Breast epithelium (tissue), 3 donors: ENCODE measurements around the gene NHLRC4.

ENCODE experiments used
- POLR2A ChIP-seq: fragments of 450-650 bp; IDR thresholded peaks from one replicate; pipeline ENCODE4 v1.6.1; 2016; ENCODE audit warnings: antibody characterized with exemption, mild to moderate bottlenecking, moderate library complexity
- POLR2AphosphoS5 ChIP-seq, 3 donors: sonication (generic); formaldehyde crosslinking; IDR thresholded peaks; one replicate each; pipeline ENCODE4 v1.6.1; 2017; ENCODE audit warnings: antibody characterized with exemption in 3 of 3
- TF ChIP-seq, protein P1 (sequence below), 3 donors: fragments of 450-650 bp; IDR thresholded peaks; one replicate each; pipeline ENCODE4 v1.5.1; 2016 to 2017; ENCODE audit warnings: antibody characterized with exemption in 3 of 3, mild to moderate bottlenecking in 3 of 3, moderate library complexity in 3 of 3

DNA sequence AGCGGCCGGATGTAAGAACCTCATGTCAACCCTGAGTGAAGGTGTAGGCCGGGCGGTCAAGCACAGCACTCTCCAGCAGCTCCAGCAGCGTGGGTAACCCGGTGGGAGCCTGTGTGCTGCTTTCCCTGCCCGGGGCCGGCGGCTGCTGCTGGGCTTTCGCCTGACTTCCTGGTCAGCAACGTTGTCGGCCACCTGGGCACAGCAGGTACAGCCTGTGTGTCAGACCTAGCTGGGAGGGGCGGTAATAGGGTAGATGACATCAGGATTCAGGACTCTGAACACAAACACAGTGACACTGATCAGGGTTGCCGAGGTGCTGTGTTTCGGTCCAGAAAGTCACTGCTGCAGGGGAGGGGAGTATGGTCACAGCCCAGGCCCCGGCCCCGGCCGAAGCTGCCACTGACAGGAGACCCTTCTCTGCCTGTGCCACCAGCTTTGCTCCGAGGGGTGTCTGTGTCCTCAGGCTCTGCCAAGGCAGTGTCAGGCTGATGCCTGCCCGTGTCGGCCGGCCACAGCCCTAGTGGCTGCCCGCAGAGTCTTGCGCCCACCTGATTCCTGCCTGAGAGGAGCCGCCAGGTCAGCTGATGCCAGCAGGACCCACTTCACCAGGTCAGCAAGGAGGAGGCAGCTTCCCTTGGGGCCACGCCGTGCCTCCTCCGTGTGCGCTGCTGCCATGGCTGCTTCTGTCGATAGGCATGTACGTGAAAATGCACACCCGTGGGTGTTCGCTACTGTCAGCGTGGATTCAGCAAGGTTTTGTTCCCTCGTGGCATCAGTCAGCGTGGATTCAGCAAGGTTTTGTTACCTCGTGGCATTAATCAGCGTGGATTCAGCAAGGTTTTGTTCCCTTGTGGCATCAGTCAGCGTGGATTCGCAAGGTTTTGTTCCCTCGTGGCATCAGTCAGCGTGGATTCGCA is 32.3 kb downstream of the NHLRC4 start:
- TF ChIP-seq, protein P1, sequence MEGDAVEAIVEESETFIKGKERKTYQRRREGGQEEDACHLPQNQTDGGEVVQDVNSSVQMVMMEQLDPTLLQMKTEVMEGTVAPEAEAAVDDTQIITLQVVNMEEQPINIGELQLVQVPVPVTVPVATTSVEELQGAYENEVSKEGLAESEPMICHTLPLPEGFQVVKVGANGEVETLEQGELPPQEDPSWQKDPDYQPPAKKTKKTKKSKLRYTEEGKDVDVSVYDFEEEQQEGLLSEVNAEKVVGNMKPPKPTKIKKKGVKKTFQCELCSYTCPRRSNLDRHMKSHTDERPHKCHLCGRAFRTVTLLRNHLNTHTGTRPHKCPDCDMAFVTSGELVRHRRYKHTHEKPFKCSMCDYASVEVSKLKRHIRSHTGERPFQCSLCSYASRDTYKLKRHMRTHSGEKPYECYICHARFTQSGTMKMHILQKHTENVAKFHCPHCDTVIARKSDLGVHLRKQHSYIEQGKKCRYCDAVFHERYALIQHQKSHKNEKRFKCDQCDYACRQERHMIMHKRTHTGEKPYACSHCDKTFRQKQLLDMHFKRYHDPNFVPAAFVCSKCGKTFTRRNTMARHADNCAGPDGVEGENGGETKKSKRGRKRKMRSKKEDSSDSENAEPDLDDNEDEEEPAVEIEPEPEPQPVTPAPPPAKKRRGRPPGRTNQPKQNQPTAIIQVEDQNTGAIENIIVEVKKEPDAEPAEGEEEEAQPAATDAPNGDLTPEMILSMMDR (IDR thresholded peaks at IDR 0.05) = no peak
- TF ChIP-seq POLR2A (no peak), POLR2AphosphoS5 (IDR thresholded peaks at IDR 0.05) (no peak)
